ENCODE results near the gene PCLO. TPM values are rescaled to one million over a fixed set of nuclear protein-coding genes. Genes with fewer than 3 reads are reported as not detected.

Gene PCLO
- total and polyA plus RNA-seq, 4 donors, result 0.04 to 1.1 (median 0.48) TPM

GRCh38 chr7:82839555-82839954 is 323.1 kb downstream of the PCLO start (continued):
- TF ChIP-seq ATF3 (IDR thresholded peaks at IDR 0.05) (no peak), EGR1 (IDR thresholded peaks at IDR 0.05; ENCODE audit: low read depth in 2 of 2) (no peak), ZBTB33 (IDR thresholded peaks at IDR 0.05) (no peak)

GRCh38 chr7:82839063-82839462 is 323.6 kb downstream of the PCLO start:
- no peak for DNase-seq (ENCODE audit: low spot score)
- Histone ChIP-seq H3K27me3 (ENCODE audit: control insufficient read depth in 4 of 4, insufficient read depth in 4 of 4, low read length in 3 of 4) (peaks cover 0 to 3% (median 0%) of the 10 kb centered on the region in 4 donors), H3K4me1 (ENCODE audit: control insufficient read depth in 4 of 4, insufficient read depth in 4 of 4, low read length in 3 of 4) (no peaks in the 10 kb centered on the region), H3K4me3 (ENCODE audit: low read depth in 1 of 3, low read length in 3 of 3) (no peak overlapping the region), H3K27ac (ENCODE audit: low read depth in 1 of 2, low read length in 2 of 2) (no peak overlapping the region), H3K9me3 (ENCODE audit: control insufficient read depth in 4 of 4, low read length in 3 of 4) (no peaks in the 10 kb centered on the region), H3K36me3 (ENCODE audit: control insufficient read depth in 4 of 4, insufficient read depth in 3 of 4, low read depth in 1 of 4, low read length in 3 of 4) (no peaks in the 10 kb centered on the region), H3K9ac (ENCODE audit: low read depth in 1 of 2, low read length in 2 of 2) (no peak overlapping the region)
- TF ChIP-seq HNF4G (IDR thresholded peaks at IDR 0.05) (no peak), NR2F2 (IDR thresholded peaks at IDR 0.05) (no peak), REST (IDR thresholded peaks at IDR 0.05) (no peak), RXRA (IDR thresholded peaks at IDR 0.05) (no peak), FOXA2 (IDR thresholded peaks at IDR 0.05) (no peak), YY1 (IDR thresholded peaks at IDR 0.05) (no peak), CTCF (IDR thresholded peaks at IDR 0.05; ENCODE audit: low read depth, low read length, missing input control) (no peak), ATF3 (IDR thresholded peaks at IDR 0.05) (no peak), HNF4A (conservative IDR thresholded peaks at IDR 0.05) (no peak), RAD21 (IDR thresholded peaks at IDR 0.05) (no peak), MAX (IDR thresholded peaks at IDR 0.05) (no peak), JUND (IDR thresholded peaks at IDR 0.05) (no peak), ZBTB33 (IDR thresholded peaks at IDR 0.05) (no peak), FOXA1 (IDR thresholded peaks at IDR 0.05) (no peak), GABPA (IDR thresholded peaks at IDR 0.05 in 1 of 2, conservative IDR thresholded peaks at IDR 0.05 in 1 of 2) (no peak), EGR1 (IDR thresholded peaks at IDR 0.05; ENCODE audit: low read depth in 2 of 2) (no peak)

All from liver (tissue), 9 donors.